HG03378 (cell line): ENCODE results near the gene CCDC181.
"Not testable (repeated sequence)": the region's sequence is repeated elsewhere in the genome, so short reads cannot be mapped to it uniquely, and the experiment has no call there.

Experiments used
- ATAC-seq: cut with Tn5 transposase; IDR thresholded peaks from one replicate; pipeline ENCODE4 v1.9.1; 2021; ENCODE audit warnings: mild to moderate bottlenecking, moderate library complexity; ENCODE audit not compliant: unreplicated experiment

CCDC181 gene

GRCh38 chr1:169402578-169402977 is 24.7 kb downstream of the CCDC181 start:
- not testable (repeated sequence) for ATAC-seq

- ATAC-seq = no peak
Measured at GRCh38 chr1:169395955-169396354, 31.3 kb downstream of the CCDC181 start.

GRCh38 chr1:169392406-169392805 is 34.9 kb downstream of the CCDC181 start:
- ATAC-seq = no peak

- peak; percentile 89 for ATAC-seq
Measured at GRCh38 chr1:169390303-169390702, 37.0 kb downstream of the CCDC181 start.

- ATAC-seq = no peak
Measured at GRCh38 chr1:169387399-169387798, 39.9 kb downstream of the CCDC181 start.

- no peak for ATAC-seq
Measured at GRCh38 chr1:169383449-169383848, 43.8 kb downstream of the CCDC181 start.

- no peak for ATAC-seq
Measured at GRCh38 chr1:169381162-169381561, 46.1 kb downstream of the CCDC181 start.

GRCh38 chr1:169371404-169371803 is 55.9 kb downstream of the CCDC181 start:
- ATAC-seq = no peak

GRCh38 chr1:169368406-169368769 is 58.9 kb downstream of the CCDC181 start:
- ATAC-seq = no peak

- ATAC-seq = peak; percentile 88
Measured at GRCh38 chr1:169367686-169368405, 59.4 kb downstream of the CCDC181 start, which contains the start of the genes BLZF1 and NME7. BLZF1 (plus strand) TSS chr1:169368195; CDS start chr1:169369523, 1,328 bp downstream. NME7 (minus strand) TSS chr1:169367797; CDS start chr1:169367710, 87 bp downstream.

GRCh38 chr1:169367096-169367685 is 60.1 kb downstream of the CCDC181 start:
- peak; percentile 3 for ATAC-seq

- ATAC-seq = no peak
Measured at GRCh38 chr1:169364948-169365347, 62.3 kb downstream of the CCDC181 start.

- peak; percentile 48 for ATAC-seq
Measured at GRCh38 chr1:169363046-169363730, 64.1 kb downstream of the CCDC181 start.

GRCh38 chr1:169361281-169361680 is 66.0 kb downstream of the CCDC181 start:
- no peak for ATAC-seq

GRCh38 chr1:169360415-169360814 is 66.9 kb downstream of the CCDC181 start:
- no peak for ATAC-seq

- ATAC-seq = no peak
Measured at GRCh38 chr1:169348383-169349036, 78.8 kb downstream of the CCDC181 start.

- no peak for ATAC-seq
Measured at GRCh38 chr1:169347688-169348382, 79.4 kb downstream of the CCDC181 start.

- ATAC-seq = no peak
Measured at GRCh38 chr1:169346036-169346589, 81.2 kb downstream of the CCDC181 start.

- no peak for ATAC-seq
Measured at GRCh38 chr1:169345511-169345910, 81.8 kb downstream of the CCDC181 start.
